Measurements from ENCODE around the gene CCZ1. TPM values are rescaled to one million over a fixed set of nuclear protein-coding genes. Genes with fewer than 3 reads are reported as not detected.
"Not testable (repeated sequence)": the region's sequence is repeated elsewhere in the genome, so short reads cannot be mapped to it uniquely, and the experiment has no call there.

The CCZ1 gene
- total RNA-seq, 3 donors from 2014 or later, result 50.7 to 60.3 (median 54.2) TPM

- H3K4me3 ChIP-seq, result no peak overlapping the region
- no peak overlapping the region for H3K27ac ChIP-seq
- no peak for DNase-seq (ENCODE audit: low spot score in 2 of 2)
- H3K36me3 ChIP-seq, result no peaks in the 10 kb centered on the region
- H3K4me1 ChIP-seq, result no peaks in the 10 kb centered on the region
- no peaks in the 10 kb centered on the region for H3K27me3 ChIP-seq
- no peak for TF ChIP-seq POLR2A (IDR thresholded peaks at IDR 0.05)
- no peak for TF ChIP-seq POLR2AphosphoS5 (IDR thresholded peaks at IDR 0.05)
- TF ChIP-seq CTCF (IDR thresholded peaks at IDR 0.05), result no peak
- intact Hi-C loops (cut with DNase I; ENCODE audit: low total_unique reads), result no loop called here
- H3K9me3 ChIP-seq, result no peaks in the 10 kb centered on the region
These were observed 6.0 kb upstream of the CCZ1 start for GRCh38 chr7:5892498-5892897.

GRCh38 chr7:5897369-5897919 is 1.1 kb upstream of the CCZ1 start:
- H3K4me1 ChIP-seq, H3K9me3 ChIP-seq: not testable (repeated sequence)

GRCh38 chr7:5903002-5903401 is 4.5 kb downstream of the CCZ1 start:
- intact Hi-C loops (cut with DNase I; ENCODE audit: low total_unique reads); DNase-seq (ENCODE audit: low spot score in 2 of 2); H3K27ac ChIP-seq; H3K36me3 ChIP-seq; H3K9me3 ChIP-seq; H3K4me1 ChIP-seq; H3K27me3 ChIP-seq; H3K4me3 ChIP-seq: not testable (repeated sequence)

More at GRCh38 chr7:5897369-5897919, 1.1 kb upstream of the CCZ1 start:
- H3K27me3 ChIP-seq; DNase-seq (ENCODE audit: low spot score in 2 of 2); intact Hi-C loops (cut with DNase I; ENCODE audit: low total_unique reads); H3K36me3 ChIP-seq; H3K27ac ChIP-seq: not testable (repeated sequence)
- H3K4me3 ChIP-seq, result peak overlapping the region in 1 of 3 donors; percentile 68

- H3K36me3 ChIP-seq; H3K27ac ChIP-seq; H3K4me3 ChIP-seq; intact Hi-C loops (cut with DNase I; ENCODE audit: low total_unique reads); H3K4me1 ChIP-seq; H3K27me3 ChIP-seq; DNase-seq (ENCODE audit: low spot score in 2 of 2); H3K9me3 ChIP-seq: not testable (repeated sequence)
These were observed 6.2 kb downstream of the CCZ1 start for GRCh38 chr7:5904726-5905125.

- DNase-seq (ENCODE audit: low spot score in 2 of 2); H3K27ac ChIP-seq; H3K9me3 ChIP-seq; H3K27me3 ChIP-seq; H3K36me3 ChIP-seq; intact Hi-C loops (cut with DNase I; ENCODE audit: low total_unique reads); H3K4me1 ChIP-seq; H3K4me3 ChIP-seq: not testable (repeated sequence)
These were observed 10.3 kb downstream of the CCZ1 start for GRCh38 chr7:5908835-5909234.

GRCh38 chr7:5916529-5916928 is 18.0 kb downstream of the CCZ1 start:
- H3K27me3 ChIP-seq; H3K36me3 ChIP-seq; DNase-seq (ENCODE audit: low spot score in 2 of 2); H3K4me3 ChIP-seq; H3K4me1 ChIP-seq; intact Hi-C loops (cut with DNase I; ENCODE audit: low total_unique reads); H3K9me3 ChIP-seq; H3K27ac ChIP-seq: not testable (repeated sequence)

- H3K9me3 ChIP-seq; H3K27ac ChIP-seq; DNase-seq (ENCODE audit: low spot score in 2 of 2); H3K4me1 ChIP-seq; H3K27me3 ChIP-seq; H3K36me3 ChIP-seq; intact Hi-C loops (cut with DNase I; ENCODE audit: low total_unique reads); H3K4me3 ChIP-seq: not testable (repeated sequence)
These were observed 25.6 kb downstream of the CCZ1 start for GRCh38 chr7:5924180-5924579.

GRCh38 chr7:5924630-5925029 is 26.1 kb downstream of the CCZ1 start:
- intact Hi-C loops (cut with DNase I; ENCODE audit: low total_unique reads); H3K4me3 ChIP-seq; H3K4me1 ChIP-seq; DNase-seq (ENCODE audit: low spot score in 2 of 2); H3K36me3 ChIP-seq; H3K27me3 ChIP-seq; H3K27ac ChIP-seq; H3K9me3 ChIP-seq: not testable (repeated sequence)

- H3K36me3 ChIP-seq; H3K4me3 ChIP-seq; DNase-seq (ENCODE audit: low spot score in 2 of 2); H3K4me1 ChIP-seq; H3K9me3 ChIP-seq; H3K27ac ChIP-seq; H3K27me3 ChIP-seq; intact Hi-C loops (cut with DNase I; ENCODE audit: low total_unique reads): not testable (repeated sequence)
These were observed 27.8 kb downstream of the CCZ1 start for GRCh38 chr7:5926263-5926870.

- H3K9me3 ChIP-seq; H3K36me3 ChIP-seq; DNase-seq (ENCODE audit: low spot score in 2 of 2); H3K4me1 ChIP-seq; H3K4me3 ChIP-seq; H3K27ac ChIP-seq; H3K27me3 ChIP-seq; intact Hi-C loops (cut with DNase I; ENCODE audit: low total_unique reads): not testable (repeated sequence)
These were observed 31.8 kb downstream of the CCZ1 start for GRCh38 chr7:5930290-5930689.

- intact Hi-C loops (cut with DNase I; ENCODE audit: low total_unique reads); H3K27ac ChIP-seq: not testable (repeated sequence)
These were observed 32.7 kb downstream of the CCZ1 start for GRCh38 chr7:5931250-5931649.

GRCh38 chr7:5931905-5932644 is 33.5 kb downstream of the CCZ1 start:
- H3K9me3 ChIP-seq; H3K4me1 ChIP-seq; intact Hi-C loops (cut with DNase I; ENCODE audit: low total_unique reads); H3K4me3 ChIP-seq; DNase-seq (ENCODE audit: low spot score in 2 of 2); H3K27ac ChIP-seq; H3K27me3 ChIP-seq; H3K36me3 ChIP-seq: not testable (repeated sequence)

More at GRCh38 chr7:5931250-5931649, 32.7 kb downstream of the CCZ1 start:
- not testable (repeated sequence) for H3K36me3 ChIP-seq, H3K27me3 ChIP-seq, H3K4me3 ChIP-seq, H3K9me3 ChIP-seq, H3K4me1 ChIP-seq
- DNase-seq (ENCODE audit: low spot score in 2 of 2), result peak in 1 of 2 donors; percentile 51
